ENCODE data around the gene PTPN1. TPM values are rescaled to one million over a fixed set of nuclear protein-coding genes. Genes with fewer than 3 reads are reported as not detected.
"Not testable (repeated sequence)": the region's sequence is repeated elsewhere in the genome, so short reads cannot be mapped to it uniquely, and the experiment has no call there.

The PTPN1 gene
- total RNA-seq, 1 donor from 2014 or later, result 50.9 TPM

DNA sequence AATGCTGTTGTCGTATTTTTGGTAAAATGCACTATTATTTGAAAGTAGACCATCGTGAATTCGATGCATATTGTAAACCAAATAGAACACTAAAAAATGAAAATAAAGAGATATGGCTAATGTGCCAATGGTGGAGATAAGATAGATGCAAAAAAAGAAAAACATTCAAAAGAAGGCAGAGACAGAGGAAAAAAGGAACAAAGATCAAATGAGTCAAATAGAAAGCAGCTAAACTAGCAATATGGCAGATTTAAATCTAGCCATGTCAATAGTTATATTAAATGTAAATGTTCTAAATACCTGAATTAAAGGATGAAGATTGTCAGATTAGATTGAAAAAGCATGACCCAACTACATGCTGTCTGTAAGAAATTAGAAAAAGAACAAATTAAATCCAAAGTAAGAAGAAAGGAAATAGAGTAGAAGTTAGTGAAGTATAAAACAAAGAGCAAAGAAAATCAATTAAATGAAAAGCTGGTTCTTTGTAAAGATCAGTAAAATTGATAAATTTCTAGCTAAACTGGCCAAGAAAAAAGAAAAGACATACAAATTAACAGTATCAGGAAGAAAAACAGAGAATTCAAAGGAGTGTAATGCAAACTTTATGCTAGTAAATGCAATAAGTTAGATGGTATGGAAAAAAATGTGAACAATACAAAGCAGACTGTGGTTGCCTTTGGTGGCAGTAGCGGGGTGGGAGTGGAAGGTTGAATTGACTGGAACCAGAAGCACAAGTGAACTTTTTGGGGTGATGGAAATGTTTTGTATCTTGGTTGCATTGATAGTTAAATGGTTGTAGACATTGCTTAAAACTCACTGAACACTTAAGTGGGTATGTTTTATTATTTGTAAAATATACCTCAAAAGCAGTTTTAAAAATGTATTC, 44.8 kb downstream of the PTPN1 start:
- DNase-seq (ENCODE audit: low spot score), result no peak

DNA sequence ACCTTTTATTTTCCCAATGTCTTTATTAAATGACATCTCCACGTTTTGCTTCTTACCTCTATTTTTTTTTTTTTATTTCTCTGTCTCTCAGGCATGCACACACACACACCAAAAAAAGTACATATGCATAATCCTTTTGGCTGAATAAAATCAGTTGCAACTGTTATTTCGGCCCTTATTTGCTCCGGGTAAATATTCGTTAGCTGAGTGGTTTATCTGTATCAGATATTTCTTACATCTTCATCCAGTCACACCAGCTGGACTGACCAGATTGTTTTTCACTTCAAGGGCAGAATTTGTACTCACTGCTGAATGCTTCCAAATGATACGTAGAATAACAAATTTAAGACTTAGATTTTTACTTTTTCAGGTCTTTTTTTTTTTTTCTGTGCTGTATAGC, 45.5 kb downstream of the PTPN1 start:
- DNase-seq (ENCODE audit: low spot score), result no peak

DNA sequence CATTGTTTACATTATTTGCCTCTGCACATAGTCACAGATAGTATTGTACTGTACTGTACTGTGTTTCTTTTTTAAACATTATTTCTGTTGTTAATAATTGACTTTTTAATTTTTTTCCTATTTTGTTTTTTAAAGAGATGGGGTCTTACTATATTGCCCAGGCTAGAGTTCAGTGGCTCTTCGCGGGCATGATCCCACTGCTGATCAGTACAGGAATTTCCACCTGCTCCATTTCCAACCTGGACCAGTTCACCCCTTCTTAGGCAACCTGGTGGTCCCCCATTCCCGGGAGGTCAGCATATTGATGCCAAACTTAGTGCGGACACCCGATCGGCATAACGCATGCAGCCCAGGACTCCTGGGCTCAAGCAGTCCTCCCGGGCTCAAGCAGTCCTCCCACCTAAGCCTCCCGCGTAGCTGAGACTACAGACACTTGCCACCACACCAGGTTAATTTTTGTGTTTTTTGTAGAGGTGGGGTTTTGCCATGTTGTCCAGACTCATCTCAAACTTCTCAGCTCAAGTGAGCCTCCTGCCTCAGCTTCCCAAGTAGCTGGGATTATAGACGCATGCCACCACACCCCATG, 47.5 kb downstream of the PTPN1 start:
- no peak for DNase-seq (ENCODE audit: low spot score)

DNA sequence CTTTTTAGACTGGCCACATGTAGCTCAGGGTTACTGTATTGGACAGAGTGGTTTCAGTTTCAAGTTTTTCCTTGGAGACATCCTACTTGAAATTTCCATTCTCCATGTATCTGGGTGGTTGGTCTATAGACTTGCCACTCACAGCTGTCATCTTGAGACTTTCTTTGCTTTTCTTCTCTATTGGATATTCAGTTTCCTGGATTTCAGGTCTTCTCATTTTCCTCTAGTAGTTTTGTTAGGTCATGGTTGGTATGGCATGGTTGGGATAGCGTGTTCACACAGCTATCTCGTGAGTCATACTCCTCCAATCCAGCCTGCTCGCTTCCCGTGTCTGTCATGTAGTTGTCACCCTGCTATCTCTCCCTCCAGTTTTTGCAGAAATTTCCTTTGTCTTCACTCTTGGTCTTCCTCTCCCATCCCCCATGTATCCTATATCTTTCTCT, 48.3 kb downstream of the PTPN1 start:
- no peak for DNase-seq (ENCODE audit: low spot score)

DNA sequence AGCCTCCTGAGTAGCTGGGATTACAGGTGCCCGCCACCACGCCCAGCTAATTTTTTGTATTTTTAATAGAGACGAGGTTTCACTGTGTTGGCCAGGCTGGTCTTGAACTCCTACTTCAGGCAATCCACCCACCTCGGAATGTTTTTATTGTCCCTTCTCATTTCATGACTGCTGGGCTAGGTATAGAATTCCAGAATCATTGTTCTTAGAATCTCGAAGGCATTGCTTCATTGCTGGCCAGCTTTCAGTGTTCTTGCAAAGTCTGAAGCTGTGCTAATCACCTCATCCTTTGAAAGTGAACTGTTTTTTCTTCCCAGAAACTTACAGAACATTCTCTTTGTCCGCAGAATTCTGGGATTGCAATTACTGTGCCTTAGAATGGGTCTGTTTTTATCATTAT, 49.0 kb downstream of the PTPN1 start:
- no peak for DNase-seq (ENCODE audit: low spot score)

DNA sequence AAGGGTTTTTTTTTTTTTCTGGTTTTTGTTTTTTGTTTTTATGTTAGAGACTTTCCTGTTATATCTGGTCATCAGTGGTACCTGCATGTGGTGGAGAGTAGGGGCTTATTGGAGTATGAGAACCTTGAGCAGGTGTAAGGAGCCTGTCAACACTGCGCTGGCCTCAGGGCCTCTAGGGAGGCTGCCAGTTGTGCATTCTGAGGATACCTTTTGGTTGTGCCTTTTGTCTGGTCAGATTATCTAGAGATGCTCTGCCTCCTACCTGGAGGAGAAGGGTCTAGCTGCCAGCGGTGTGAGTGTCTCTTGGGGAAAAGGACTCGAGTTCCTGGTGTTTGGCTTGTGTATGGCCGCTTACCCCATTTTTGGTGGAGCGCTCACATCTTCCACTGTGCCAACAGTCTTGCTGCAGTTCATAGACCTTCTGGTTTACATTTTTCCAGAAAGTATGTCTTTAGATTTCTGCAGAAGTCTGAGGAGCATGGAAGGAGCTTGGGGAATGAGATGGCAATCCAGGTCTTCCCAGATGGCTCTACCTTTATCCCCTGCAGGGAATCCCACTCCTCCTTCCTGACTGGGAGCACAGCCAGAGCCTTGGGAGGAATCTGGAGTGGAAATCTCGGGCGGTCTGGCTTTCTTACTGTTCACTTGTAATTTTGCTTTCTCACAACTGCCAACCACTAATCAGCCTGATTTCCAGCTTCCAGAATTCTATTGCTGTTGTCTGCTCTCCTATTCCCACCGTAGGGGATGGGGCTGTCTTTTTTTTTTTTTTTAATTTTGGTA, 49.9 kb downstream of the PTPN1 start:
- DNase-seq (ENCODE audit: low spot score), result no peak

DNA sequence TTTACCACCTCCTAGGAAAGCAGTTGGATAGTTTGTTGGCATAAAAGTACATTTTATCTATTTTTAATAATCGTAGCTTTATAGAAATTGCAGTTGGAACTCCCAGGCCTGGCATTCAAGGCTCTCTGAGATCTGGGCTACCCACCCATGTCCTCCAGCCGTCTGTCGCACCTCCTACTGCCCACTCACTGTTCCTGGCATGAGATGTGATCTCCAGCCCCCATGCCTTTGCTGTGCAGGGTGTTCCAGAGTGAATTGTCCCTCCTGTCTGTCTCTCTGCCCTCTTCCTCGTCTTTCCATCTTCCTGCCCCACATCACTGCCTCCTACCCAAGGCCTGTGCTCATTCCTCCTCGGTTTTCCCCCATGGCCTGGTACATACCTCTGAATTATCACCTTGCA, 50.7 kb downstream of the PTPN1 start:
- DNase-seq (ENCODE audit: low spot score), result no peak

DNA sequence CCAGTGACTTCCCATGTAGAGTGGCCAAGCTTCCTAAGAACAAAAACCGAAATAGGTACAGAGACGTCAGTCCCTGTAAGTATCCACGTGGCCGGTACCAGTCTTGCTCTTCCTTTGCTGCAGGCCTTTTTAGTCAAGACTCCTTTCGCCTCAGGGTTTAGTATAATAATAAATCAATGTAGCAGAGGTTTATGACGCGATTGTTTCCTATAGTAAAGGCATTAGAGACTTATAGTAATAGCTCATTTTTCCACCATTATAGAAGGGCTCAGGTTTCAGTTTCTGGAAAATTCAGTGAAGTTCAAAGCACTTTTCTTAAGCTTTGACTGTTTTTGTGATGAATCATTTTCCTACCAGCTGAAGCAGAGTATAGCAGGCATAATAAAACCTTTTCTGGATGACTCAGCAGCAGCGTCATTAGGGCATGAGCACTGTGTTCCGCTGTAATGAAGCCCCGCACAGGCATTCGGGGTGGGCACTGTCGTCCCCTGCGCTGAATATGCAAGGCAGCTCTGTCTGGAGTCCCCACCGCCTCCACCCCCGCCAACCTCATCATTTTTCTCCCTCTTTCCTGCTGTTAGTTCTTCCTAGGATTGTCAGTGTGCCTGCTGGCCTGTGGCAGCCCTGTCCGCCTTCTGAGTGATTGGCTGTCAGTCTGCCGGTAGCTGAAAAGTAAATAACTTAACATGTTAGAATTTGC, 51.3 kb downstream of the PTPN1 start:
- no peak for DNase-seq (ENCODE audit: low spot score)

DNA sequence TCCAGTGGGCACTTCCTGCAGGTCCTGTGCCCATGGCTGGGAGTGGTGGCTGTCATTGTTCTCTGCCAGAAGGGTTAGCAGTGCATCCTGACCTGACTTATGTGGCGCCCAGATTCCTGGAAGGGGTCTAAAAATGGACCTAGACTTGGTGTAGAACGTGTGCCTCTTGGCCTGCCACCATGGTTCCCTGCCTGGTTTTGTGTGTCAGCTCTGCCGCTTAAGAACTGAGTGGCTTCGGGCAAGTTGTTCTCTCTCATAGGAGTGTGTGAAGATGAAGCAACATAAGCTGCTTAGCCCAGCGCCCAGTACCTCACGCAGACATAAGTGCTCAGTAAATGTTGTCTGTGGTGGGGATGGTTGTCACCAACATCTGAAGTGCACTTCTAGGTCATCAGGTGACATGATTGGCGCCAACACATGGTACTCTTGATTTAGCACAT, 52.1 kb downstream of the PTPN1 start:
- no peak for DNase-seq (ENCODE audit: low spot score)

DNA sequence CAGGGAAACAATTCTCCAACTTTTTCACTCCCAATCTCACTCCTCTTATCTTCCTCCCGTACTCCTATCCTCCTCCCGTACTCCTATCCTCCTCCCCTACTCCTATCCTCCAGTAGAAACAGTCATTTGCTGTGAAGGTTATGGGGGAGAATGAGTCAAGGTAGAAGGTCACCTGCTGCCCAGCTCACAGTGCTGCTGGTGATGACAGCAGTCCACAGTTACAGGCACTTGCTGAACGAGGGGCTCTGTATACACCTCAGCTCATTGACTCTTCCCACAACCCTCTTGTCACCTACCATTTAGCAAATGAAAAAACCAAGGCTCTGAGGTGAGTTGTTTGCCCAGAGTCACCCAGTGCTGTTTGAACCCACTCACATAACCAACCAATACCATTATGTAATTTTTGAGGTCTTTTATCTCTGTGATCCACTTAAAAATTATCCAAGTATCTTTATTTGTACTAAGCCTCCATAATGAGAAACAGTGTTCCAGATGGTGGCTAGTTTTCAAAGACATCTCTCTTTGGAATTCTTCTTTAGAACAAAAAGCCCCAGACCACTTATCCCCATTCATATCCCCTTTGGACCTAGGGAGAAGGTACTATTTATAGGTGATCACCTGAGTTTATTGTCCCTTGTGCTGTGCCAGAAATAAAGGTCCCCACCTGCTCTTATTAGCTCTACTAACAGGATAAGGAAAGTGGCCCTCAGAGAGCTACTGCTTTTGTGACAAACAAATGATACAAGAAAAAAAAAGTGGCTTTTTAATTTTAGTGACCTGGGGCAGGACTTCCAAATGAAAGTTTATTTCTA, 53.2 kb downstream of the PTPN1 start:
- no peak for DNase-seq (ENCODE audit: low spot score)

DNA sequence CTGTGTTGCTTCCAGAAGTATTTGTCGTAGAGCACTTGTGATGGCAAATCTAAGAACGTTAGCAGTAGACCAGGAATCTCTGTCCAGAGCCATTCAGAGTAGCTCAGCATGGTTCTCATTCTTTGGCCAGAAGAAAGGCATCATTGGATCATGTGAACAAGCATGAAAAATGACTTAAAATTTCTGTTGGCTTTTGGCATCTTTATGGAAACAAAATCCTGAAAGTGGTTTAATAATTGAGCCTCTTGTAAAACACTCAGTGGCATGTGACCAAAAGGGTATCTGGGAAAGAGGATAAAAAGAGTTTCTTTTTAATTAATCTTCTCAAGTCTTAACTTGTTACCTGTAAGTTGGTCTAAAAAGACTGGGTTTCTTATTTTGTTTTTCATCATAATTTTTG, 55.2 kb downstream of the PTPN1 start:
- no peak for DNase-seq (ENCODE audit: low spot score)

DNA sequence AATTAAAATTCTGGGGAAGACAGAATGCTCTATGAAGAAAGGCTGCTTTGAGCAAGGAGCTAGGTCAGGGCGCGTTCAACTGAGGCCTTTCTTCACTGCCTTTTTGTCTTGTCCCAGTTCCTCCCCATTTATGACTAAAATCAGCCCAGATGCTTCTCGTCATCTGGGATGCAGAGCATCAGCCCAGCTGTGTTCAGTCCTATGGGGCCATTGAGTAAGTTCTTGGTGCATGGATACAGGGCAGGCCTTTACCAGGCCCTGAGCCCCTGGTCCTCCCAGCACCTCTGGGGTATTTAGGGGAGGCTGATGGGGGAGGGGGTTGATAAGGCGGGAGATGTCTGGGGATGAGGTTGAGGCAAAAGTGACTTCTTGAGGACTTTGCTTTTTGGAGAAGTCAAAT, 55.7 kb downstream of the PTPN1 start:
- DNase-seq (ENCODE audit: low spot score), result no peak

DNA sequence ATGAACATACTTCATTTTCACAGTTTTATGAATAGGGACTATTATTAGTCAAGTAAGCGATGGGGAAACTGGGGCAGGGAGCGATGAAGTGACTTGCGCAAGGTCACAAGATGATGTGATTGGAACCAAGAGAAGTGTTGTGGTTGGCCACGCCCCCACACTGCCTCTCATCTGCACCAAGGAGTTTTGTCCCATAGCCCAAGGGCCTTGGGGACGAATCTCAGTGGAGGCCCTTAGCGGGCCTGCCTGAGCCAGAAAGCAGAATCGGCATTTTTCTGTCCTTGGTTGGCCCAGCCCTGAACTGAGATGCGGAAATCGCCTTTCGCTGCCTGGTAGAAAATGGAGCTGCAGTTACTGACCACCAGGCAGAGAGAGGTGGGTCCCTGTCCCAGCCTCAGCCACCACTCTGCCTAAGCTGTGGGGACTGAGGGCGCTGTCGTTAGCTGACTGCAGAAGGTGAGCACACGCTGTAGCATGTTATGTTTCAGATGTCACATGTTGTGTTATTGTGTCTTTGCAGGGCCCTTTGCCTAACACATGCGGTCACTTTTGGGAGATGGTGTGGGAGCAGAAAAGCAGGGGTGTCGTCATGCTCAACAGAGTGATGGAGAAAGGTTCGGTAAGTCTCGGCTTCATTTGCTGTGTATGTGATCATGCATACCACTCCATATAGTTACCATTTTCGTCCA, 57.8 kb downstream of the PTPN1 start:
- no peak for DNase-seq (ENCODE audit: low spot score)

DNA sequence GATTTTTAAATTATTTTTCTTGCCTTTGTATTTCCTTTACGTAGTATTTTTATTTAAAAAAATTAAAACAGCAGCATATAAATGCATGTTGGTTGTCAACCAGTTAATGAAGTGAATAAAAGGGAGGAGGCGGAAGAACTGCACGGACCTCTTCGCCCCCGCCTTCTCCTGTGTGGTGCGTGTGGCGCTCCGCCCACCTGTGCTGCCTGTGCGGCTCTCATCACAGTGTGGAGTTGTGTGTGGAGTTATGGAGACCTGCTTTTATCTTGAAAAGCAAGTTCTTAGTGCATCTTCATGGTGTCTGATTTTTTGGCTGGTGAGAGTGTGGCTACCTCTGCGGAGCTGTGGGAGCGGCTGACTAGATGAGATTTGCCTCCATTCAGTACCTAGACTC, 58.4 kb downstream of the PTPN1 start:
- DNase-seq (ENCODE audit: low spot score), result no peak

DNA sequence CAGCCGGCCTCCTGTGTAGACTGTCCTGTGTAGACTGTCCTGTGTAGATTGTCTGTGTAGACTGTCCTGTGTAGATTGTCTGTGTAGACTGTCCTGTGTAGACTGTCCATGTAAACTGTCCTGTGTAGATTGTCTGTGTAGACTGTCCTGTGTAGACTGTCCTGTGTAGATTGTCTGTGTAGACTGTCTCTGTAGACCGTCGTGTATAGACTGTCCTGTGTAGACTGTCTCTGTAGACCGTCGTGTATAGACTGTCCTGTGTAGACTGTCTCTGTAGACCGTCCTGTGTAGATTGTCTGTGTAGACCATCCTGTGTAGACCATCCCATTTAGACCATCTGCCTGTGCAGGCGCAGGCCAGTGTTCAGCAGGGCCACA, 59.3 kb downstream of the PTPN1 start:
- DNase-seq (ENCODE audit: low spot score), result not testable (repeated sequence)

DNA sequence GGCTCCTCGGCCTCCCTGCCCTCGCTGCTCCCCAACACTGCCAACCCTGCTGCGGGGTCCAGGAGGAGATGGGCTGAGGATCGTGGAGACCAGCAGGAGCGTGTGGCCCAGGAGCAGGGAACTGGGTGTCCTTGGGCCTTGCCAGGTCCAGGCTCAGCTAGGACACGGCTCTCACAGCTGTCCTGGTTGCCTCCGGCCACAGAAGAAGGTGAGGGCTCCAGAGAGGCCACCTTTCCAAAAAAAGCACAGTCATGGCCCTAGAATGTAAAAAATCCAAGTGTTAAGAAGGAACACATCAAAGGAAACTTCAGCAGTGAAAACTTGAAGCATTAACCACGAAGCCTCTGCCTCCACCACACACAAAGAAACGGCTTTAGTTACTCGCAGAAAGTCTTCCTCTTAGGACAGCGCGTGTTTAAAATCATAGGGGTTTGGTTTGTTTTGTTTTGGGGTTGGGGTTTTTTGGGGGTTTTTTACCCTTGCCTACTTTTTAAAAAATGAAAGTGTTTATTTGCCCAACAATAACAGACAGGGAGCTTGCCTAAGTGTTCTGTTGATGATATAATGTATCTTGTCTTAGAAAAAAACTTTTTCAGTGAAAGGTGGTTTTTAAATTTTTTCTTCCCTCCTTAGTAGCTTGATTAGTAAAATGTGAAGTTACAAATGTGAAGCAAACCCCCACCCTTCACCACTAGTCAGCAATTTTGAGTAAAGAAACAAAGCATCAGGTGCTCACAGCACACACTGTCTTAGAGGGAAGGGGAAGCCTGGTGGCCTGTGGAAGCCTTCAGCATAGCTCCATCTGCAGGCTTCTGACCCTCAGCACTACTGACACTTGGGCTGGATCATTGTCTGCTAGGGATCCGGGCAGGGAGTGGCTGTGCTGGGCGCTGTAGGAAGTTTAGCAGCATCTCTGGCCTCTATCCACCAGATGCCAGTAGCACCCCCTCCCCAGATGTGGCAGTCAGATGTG, 60.0 kb downstream of the PTPN1 start:
- no peak for DNase-seq (ENCODE audit: low spot score)

DNA sequence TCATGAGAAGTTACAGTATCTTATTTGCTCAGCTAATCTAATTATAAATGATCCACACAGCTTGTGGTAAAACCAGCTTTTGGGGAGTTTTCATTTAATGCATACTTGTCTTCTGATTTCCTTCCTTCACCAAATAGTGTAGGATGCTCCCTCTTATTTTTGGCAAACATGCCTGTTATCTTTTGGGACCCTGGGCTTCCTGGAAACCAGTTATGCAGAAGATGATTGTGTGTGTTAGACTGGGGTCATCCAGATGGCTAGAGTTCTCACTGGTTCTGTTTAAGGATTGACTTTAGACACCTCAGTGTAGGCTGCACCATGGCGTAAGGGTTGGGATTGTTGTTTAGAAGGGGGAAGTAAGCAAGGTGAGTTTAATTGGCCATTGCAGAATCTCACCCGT, 61.3 kb downstream of the PTPN1 start:
- no peak for DNase-seq (ENCODE audit: low spot score)

DNA sequence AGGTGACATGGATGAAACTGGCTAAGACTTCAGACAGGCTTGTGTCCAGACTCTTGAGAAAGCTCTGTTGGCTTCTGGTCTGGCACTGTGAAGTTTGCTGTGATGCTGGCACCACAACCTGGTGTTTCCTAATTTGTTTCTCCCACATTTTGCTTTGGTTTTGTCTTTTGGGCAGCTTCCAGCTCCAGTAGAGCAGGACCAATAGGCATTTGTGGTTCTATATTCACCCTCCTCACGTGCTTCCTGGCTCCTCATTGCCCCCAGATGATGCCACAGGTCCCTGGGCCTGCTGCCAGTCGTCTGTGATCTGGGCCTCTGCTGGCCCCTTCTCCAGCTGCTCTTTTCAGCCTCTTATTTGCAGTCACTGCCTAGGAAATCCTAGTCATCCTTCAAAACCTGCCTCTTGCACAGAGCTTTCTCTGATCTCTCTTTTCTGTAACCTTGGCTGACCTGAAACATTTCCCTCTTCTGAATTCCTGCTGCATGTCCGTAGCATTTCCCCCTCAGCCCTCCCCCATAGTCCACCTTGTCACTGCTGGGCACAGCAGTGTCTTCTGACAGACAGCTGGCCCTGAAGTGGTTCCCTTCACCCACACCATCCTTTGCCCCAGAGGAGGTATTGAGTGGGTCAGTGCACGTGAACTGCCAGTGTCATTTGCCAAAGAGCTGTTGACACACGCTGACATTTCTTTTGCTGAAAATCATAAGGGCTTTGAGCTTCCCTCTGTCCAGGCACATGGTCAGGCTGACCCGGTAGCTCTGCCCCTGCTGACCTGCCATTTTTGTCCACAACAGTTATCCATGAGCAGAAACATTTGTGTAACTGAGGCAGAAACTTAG, 63.0 kb downstream of the PTPN1 start:
- DNase-seq (ENCODE audit: low spot score), result no peak

Measured in mesenteric fat pad (tissue), 1 donor.